NB4 (cell line): ENCODE results near the gene FAM83D.

ENCODE experiments used
- CTCF ChIP-seq: IDR thresholded peaks from one replicate; pipeline ENCODE4 v1.5.1; 2012; ENCODE audit warnings: low read depth, low read length
- MAX ChIP-seq: IDR thresholded peaks from 2 replicates; pipeline ENCODE4 v1.6.1; 2011; ENCODE audit warnings: low read depth, low read length
- MYC ChIP-seq: IDR thresholded peaks from 2 replicates; pipeline ENCODE4 v1.6.1; 2011; ENCODE audit warnings: low read depth, low read length
- POLR2A ChIP-seq: IDR thresholded peaks from 2 replicates; pipeline ENCODE4 v1.6.1; 2011; ENCODE audit warnings: mild to moderate bottlenecking; ENCODE audit not compliant: insufficient read length; ENCODE audit errors: extremely low read depth

DNA sequence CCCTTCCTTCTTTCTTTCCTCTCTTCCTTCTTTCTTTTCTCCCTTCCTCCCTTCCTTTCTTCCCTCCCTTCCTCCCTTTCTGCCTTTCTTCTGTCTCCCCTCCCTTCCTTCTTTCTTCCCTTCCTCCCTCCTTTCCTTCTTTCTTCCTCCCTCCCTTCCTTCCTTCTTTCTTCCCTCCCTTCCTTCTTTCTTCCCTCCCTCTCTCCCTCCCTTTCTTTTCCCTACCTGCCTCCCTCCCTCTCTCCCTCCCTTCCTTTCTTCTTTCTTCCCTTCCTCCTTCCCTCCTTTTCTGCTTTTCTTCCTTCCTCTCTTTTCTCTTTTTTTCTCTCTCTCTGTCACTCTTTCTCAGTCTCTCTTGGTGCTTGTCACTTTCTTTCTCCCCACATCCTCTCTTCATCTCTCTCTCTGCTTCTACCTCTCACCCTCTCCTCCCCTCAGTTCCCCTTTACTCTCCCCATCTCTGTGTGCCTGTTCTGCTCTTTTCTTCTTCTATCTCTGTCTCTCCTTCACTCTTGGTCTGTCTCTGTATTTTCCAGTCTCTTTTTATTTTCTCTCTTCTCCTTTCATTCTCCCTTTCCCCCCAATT lies 30.1 kb upstream of the FAM83D start:
- TF ChIP-seq CTCF (no peak), POLR2A (no peak), MAX (no peak), MYC (no peak)
